C4-2B (cell line): ENCODE data around the gene ROS1.

Experiments
- CTCF ChIP-seq: fragments of 450-650 bp; conservative IDR thresholded peaks from 2 replicates; pipeline ENCODE4 v1.5.1; 2017; ENCODE audit warnings: mild to moderate bottlenecking
- ZFX ChIP-seq: fragments of 450-650 bp; IDR thresholded peaks from 2 replicates; pipeline ENCODE4 v1.6.1; 2017

- no peak for TF ChIP-seq CTCF
- no peak for TF ChIP-seq ZFX
Observed at GRCh38 chr6:117263353-117263927, 162.3 kb downstream of the ROS1 start.
